Prostate gland (tissue), 2 donors: ENCODE results near the gene GRAP2. TPM values are rescaled to one million over a fixed set of nuclear protein-coding genes. Genes with fewer than 3 reads are reported as not detected.

Experiments
- DNase-seq: peaks from one replicate; pipeline ENCODE4 v3.0.0-alpha.2; 2019; ENCODE audit warnings: low spot score
- H3K27ac ChIP-seq, 2 donors: fragments of 200-600 bp; sonication (generic); 2 replicates each; pipeline ENCODE4 v1.5.1; 2017 to 2019
- H3K27me3 ChIP-seq: fragments of 200-600 bp; sonication (generic); replicated peaks from 2 replicates; pipeline ENCODE4 v1.5.1; 2019; ENCODE audit not compliant: insufficient read depth
- H3K36me3 ChIP-seq, 2 donors: fragments of 200-600 bp; sonication (generic); 1 replicate in 1 of 2; 2 replicates in 1 of 2; pipeline versions ENCODE4 v1.5.1 to v1.8.1; 2017 to 2019
- H3K4me1 ChIP-seq: fragments of 200-600 bp; sonication (generic); replicated peaks from 2 replicates; pipeline ENCODE4 v1.5.1; 2019
- H3K4me3 ChIP-seq, 2 donors: fragments of 200-600 bp; sonication (generic); 2 replicates each; pipeline ENCODE4 v1.5.1; 2017 to 2019
- H3K9me3 ChIP-seq: fragments of 200-600 bp; sonication (generic); 2 replicates; pipeline ENCODE4 v1.5.1; 2017
- CTCF ChIP-seq, 4 experiments: fragments of 200-600 bp in 2 of 4; fragments of 450-650 bp in 2 of 4; sonication (generic) in 2 of 4; IDR thresholded peaks; 1 replicate in 3 of 4; 2 replicates in 1 of 4; pipeline ENCODE4 v1.5.1; 2016 to 2019; ENCODE audit warnings: antibody characterized with exemption in 4 of 4, mild to moderate bottlenecking in 2 of 4, moderate library complexity in 2 of 4
- POLR2A ChIP-seq: fragments of 450-650 bp; IDR thresholded peaks from one replicate; pipeline ENCODE4 v1.6.1; 2016; ENCODE audit warnings: antibody characterized with exemption, mild to moderate bottlenecking
- POLR2AphosphoS5 ChIP-seq: sonication (generic); formaldehyde crosslinking; IDR thresholded peaks from one replicate; pipeline ENCODE4 v1.6.1; 2017; ENCODE audit warnings: antibody characterized with exemption
- WGBS: methylation state at CpG from one replicate; pipeline ENCODE4 v1.1.5; 2018; 5-methylcytosine and 5-hydroxymethylcytosine counted together
- intact Hi-C: fragments of 100-400 bp; cut with DNase I; formaldehyde crosslinking; loops from one replicate; pipeline ENCODE4 v1.14.2; 2022
- total RNA-seq, 2 donors: library from RNA; depleted of rRNA; stranded (reverse); fragments of >200 nt; gene quantifications; one replicate each; pipeline ENCODE4 v1.1.0, GENCODE V29; 2016

Gene GRAP2
- total RNA-seq, 2 donors from 2014 or later = 0.91 to 2.2 TPM

- intact Hi-C loops = no loop called here
- Histone ChIP-seq H3K4me3 (no peak overlapping the region), H3K9me3 (no peaks in the 10 kb centered on the region), H3K27me3 (no peaks in the 10 kb centered on the region), H3K4me1 (no peaks in the 10 kb centered on the region), H3K27ac (no peak overlapping the region), H3K36me3 (no peaks in the 10 kb centered on the region)
- 69% methylated on average over 9 of the region's 9 CpGs for WGBS
- DNase-seq = no peak
- TF ChIP-seq POLR2AphosphoS5 = no peak
These were observed 10.2 kb downstream of the GRAP2 start for GRCh38 chr22:39910876-39911613.

GRCh38 chr22:39913321-39913720, 12.4 kb downstream of the GRAP2 start:
- no peaks in the 10 kb centered on the region for H3K27me3 ChIP-seq
- TF ChIP-seq POLR2A (no peak), POLR2AphosphoS5 (no peak), CTCF (IDR thresholded peaks at IDR 0.05) (no peak)
- WGBS = 90% methylated on average over 5 of the region's 5 CpGs
- DNase-seq = no peak
- H3K4me1 ChIP-seq = no peaks in the 10 kb centered on the region
- H3K36me3 ChIP-seq = no peaks in the 10 kb centered on the region
- no peak overlapping the region for H3K4me3 ChIP-seq
- H3K27ac ChIP-seq = no peak overlapping the region
- no peaks in the 10 kb centered on the region for H3K9me3 ChIP-seq
- intact Hi-C loops = no loop called here

GRCh38 chr22:39913886-39914285, 13.0 kb downstream of the GRAP2 start:
- TF ChIP-seq POLR2AphosphoS5 (no peak), CTCF (IDR thresholded peaks at IDR 0.05) (no peak), POLR2A (no peak)
- 85% methylated on average over 2 of the region's 2 CpGs for WGBS
- intact Hi-C loops = no loop called here
- Histone ChIP-seq H3K4me1 (no peaks in the 10 kb centered on the region), H3K4me3 (no peak overlapping the region), H3K36me3 (no peaks in the 10 kb centered on the region), H3K27me3 (no peaks in the 10 kb centered on the region), H3K9me3 (no peaks in the 10 kb centered on the region), H3K27ac (no peak overlapping the region)
- DNase-seq = no peak

- no peaks in the 10 kb centered on the region for H3K9me3 ChIP-seq
- no peaks in the 10 kb centered on the region for H3K4me1 ChIP-seq
- no peak overlapping the region for H3K4me3 ChIP-seq
- DNase-seq = no peak
- H3K27ac ChIP-seq = no peak overlapping the region
- no peaks in the 10 kb centered on the region for H3K36me3 ChIP-seq
- 95% methylated on average over 9 of the region's 9 CpGs for WGBS
- intact Hi-C loops = no loop called here
- TF ChIP-seq POLR2A (no peak), POLR2AphosphoS5 (no peak), CTCF (IDR thresholded peaks at IDR 0.05) (no peak)
- H3K27me3 ChIP-seq = no peaks in the 10 kb centered on the region
These were observed 13.7 kb downstream of the GRAP2 start for GRCh38 chr22:39914584-39914983.

GRCh38 chr22:39915295-39915726, 14.4 kb downstream of the GRAP2 start:
- 61% methylated on average over 4 of the region's 4 CpGs for WGBS

More at GRCh38 chr22:39915295-39915726, 14.4 kb downstream of the GRAP2 start:
- no peak for DNase-seq
- H3K36me3 ChIP-seq = no peaks in the 10 kb centered on the region
- H3K27me3 ChIP-seq = no peaks in the 10 kb centered on the region
- no peaks in the 10 kb centered on the region for H3K9me3 ChIP-seq
- H3K4me3 ChIP-seq = no peak overlapping the region
- intact Hi-C loops = no loop called here
- H3K4me1 ChIP-seq = no peaks in the 10 kb centered on the region
- TF ChIP-seq POLR2AphosphoS5 (no peak), POLR2A (no peak), CTCF (IDR thresholded peaks at IDR 0.05) (no peak)
- H3K27ac ChIP-seq = no peak overlapping the region
